SH-SY5Y (cell line): ENCODE data around the gene CCDC24.

Experiments used
- GATA2 ChIP-seq: IDR thresholded peaks from 2 replicates; pipeline ENCODE4 v1.6.1; 2011; ENCODE audit warnings: mild to moderate bottlenecking, low read depth, low read length
- GATA3 ChIP-seq: IDR thresholded peaks from 2 replicates; pipeline ENCODE4 v1.6.1; 2011; ENCODE audit warnings: low read depth, mild to moderate bottlenecking, low read length, moderate library complexity

CCDC24 gene

DNA sequence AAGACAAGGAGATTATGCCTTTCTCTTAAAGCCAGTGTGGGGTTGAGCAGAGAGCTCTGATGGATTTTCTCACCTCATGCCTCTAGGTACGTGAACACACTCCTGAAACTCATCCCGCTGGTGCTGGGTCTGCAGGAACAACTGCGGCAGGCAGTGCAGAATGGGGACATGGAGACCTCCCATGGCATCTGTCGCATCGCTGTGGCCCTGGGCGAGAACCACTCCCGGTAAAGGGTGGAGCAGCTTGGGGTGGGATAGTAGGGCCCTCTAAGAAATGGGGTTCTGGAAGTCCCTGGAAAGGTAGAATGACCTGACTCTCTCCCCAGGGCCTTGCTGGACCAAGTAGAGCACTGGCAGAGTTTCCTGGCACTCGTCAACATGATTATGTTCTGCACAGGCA, 35.2 kb upstream of the CCDC24 start:
- no peak for TF ChIP-seq GATA2
- no peak for TF ChIP-seq GATA3

DNA sequence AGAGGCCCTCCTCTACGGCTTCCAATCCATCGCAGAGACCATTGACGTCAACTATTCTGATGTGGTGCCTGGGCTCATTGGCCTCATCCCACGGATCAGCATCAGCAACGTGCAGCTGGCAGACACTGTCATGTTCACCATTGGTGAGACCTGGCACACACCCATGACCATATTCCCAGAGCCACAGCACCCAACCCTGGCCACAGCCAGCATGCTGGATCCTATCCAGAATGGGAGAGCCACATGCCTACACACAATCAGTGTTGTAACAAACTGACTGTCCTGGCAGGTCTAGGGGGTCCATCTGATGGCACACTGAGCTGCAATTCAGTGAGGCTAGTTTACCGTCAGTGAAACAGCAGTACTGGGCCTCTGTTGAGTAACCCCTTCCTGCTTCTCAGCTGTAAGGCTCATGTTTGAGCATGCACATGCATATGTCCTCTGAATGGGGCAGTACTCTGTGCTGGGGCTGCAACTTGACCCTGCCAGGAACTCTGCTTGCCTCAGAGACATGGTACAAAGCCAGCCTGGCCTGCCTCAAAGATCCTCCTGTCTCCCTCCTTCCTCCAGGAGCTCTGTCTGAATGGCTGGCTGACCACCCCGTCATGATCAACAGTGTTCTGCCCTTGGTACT, 33.9 kb upstream of the CCDC24 start:
- TF ChIP-seq GATA2: no peak
- no peak for TF ChIP-seq GATA3

DNA sequence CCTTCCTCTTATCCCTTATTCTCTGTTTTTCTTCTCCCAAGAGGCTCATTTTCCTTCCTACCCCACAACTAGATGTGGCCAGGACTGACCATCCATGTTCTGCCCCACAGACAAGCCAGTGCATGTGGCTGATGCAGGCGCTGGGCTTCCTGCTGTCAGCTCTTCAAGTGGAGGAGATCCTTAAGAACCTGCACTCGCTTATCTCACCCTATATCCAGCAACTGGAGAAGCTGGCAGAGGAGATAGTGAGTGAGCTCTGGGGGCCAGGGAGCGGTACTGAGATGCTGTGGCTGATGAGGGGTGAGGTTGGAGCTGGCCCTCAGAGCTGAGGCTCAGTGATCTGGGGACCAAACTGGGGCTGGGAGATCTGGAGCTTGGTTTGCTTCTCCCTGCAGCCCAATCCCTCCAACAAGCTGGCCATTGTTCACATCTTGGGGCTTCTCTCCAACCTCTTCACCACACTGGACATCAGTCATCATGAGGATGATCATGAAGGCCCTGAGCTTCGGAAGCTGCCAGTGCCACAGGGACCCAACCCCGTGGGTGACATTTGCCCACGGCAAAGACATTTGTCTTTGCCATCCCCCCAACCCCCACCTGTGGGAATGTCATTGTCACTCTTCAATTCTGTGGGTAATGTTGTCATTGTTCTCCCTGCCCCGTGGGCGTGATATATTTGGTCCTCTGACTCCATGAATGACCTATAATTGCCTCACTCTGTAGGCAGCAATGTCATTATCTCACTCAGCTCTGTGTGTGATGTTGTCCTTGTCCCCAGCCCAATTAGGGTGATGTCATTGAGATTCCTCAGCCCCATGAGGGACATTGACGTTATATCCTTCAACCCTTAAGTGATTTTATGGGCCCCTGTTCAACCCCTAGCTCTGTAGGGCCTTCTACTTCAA, 32.8 kb upstream of the CCDC24 start:
- TF ChIP-seq GATA3 (no peak), GATA2 (no peak)

DNA sequence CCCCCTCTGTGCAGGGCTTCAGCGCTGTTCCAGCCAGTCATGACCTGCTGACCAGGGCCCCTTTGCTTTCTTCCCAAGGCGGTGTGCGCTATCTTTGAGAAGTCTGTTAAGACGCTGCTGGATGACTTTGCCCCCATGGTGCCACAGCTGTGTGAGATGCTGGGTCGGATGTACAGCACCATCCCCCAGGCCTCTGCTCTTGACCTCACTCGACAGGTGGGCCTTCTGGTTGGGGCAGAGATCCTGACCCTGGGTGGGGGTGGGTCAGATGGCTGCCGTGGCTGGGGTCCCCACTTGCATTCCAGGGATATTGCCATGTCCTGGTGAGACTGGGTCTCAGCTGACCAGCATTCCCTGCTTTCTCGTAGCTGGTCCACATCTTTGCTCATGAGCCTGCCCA, 30.6 kb upstream of the CCDC24 start:
- TF ChIP-seq GATA3: no peak
- TF ChIP-seq GATA2: no peak

DNA sequence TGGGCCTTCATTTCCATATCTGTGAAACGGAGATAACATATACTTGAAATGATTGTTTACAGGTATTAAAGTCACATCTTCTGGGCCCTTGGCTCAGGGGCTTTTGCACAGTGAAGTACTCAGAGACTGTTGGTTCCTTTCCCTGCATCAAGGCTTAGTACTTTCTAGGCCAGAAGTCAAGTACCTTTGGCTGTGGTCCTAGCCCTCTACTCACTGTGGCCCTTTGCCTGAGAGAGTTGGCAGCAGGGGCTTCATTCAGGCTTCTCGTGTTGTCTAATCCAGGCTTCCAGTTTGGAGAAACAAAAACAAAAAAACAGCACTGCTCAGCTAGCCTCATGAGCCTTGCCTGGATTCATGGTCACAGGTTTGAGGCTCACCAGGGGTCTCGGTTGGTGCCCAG, 29.7 kb upstream of the CCDC24 start:
- TF ChIP-seq GATA2: no peak
- no peak for TF ChIP-seq GATA3

DNA sequence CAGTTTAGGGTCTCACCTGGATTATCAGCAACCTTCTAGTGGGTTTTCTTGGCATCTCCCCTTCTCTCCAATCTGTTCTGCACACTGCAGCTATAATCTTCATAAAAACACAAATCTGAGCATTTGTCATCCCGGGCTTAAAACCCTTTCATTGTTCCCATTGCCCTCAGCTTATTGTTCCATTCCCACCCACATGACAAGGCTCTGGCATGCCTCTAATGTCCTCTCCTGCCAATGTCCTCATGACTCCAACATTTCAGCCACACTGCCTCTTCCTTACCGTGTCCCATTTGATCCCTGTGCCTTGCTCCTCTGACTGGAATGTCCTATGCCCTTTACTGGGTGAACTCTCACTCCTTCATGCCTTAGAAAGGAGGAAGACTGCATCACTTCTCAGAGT, 29.1 kb upstream of the CCDC24 start:
- TF ChIP-seq GATA3: no peak
- no peak for TF ChIP-seq GATA2

DNA sequence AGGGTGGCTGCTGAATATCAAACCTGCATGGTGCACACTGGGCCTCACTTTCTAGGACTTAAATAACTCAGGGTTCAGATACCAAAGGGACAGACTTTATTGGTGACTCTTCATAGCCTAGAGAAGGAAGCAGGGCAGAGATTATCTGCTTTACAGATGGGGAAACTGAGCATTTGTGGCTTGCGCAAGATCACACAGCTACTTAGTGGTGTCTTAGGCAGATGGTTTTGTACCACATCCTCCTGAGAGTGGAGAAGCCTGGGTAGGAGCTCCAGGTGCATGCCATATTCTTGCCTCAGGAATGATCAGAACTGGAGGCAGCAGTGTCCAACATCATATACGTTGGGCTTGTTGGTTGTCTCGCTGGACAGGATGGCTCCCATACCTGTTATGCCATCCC, 28.4 kb upstream of the CCDC24 start:
- TF ChIP-seq GATA2 (no peak), GATA3 (no peak)

DNA sequence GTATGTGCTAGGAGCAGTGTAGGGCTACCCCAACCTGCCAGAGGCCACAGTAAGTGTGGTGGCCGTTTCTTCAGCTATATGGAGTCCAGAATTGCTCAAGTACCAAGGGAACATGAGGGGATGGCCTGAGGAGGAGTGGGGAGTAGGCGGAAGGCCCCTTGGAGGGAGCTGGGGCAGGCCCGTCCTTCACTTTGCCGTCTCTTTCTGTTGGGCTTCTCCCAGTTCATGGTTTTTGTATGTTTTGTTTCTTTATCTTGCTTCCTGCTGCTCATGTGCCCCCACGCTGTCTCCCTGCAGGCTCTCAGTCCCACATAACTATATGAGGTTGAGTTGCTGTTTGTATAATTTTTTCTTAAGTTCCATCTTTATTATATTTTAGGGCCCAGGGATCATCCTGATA, 27.5 kb upstream of the CCDC24 start:
- TF ChIP-seq GATA2: no peak

DNA sequence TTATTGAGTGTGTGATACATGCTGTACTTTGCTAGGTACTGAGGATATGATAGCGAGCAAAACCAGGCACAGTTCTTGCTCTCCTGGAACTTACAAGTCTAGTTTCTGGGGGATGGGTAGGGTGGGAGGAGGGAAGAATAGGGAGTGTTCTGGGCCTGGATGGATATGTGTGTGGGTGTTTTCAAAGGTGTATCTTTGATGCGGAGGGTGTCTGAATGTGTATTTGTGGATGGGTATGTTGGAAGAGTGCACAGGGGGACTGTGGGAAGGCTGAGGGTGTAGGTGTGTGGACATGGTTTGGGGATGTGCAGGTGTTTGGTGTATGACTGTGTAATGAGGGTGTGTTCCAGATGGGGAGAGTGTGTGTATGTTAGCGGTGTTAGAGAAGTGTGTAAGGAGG, 26.1 kb upstream of the CCDC24 start:
- TF ChIP-seq GATA2: no peak
- TF ChIP-seq GATA3: no peak

DNA sequence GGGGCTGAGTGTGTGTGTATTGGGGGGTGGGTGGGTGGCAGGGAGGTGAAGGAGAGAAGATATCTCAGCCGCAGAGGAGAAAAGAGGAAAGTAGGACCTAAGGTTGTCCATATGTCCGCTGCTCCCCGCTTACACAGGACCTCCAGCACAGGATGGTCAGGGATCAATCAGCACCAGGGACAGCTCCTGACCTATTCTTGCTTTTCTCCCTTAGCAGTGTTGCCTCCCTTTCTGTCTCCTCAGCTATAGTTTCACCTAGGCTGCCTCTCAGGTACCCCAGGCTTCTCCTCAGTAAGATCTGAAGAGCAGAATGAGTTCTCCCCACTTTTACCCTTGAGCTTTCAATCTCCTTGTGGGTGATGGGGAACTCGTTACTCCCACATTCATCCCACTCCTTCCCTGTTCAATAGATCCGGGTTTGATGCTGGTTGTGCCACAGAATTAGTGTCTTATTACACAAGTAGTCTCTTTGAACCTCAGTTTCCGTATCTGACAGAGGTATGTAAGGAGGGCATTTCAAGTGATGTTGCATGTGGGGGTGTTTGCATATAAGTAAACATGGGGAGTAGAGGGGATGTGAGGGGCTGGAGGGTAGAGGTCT, 23.0 kb upstream of the CCDC24 start:
- TF ChIP-seq GATA2 (no peak), GATA3 (no peak)

DNA sequence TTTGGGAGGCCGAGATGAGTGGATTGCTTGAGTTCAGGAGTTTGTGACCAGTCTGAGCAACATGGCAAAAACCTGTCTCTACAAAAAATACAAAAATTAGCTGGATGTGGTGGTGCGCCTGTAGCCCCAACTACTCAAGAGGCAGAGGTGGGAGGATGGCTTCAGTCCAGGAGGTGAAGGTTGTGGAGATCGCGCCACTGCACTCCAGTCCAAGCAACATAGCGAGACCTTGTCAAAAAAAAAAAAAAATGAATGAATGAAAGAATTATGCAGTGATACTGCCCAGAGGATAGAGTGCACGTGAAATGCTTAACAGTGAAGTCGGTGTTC, 22.0 kb upstream of the CCDC24 start:
- TF ChIP-seq GATA2 (no peak), GATA3 (no peak)

DNA sequence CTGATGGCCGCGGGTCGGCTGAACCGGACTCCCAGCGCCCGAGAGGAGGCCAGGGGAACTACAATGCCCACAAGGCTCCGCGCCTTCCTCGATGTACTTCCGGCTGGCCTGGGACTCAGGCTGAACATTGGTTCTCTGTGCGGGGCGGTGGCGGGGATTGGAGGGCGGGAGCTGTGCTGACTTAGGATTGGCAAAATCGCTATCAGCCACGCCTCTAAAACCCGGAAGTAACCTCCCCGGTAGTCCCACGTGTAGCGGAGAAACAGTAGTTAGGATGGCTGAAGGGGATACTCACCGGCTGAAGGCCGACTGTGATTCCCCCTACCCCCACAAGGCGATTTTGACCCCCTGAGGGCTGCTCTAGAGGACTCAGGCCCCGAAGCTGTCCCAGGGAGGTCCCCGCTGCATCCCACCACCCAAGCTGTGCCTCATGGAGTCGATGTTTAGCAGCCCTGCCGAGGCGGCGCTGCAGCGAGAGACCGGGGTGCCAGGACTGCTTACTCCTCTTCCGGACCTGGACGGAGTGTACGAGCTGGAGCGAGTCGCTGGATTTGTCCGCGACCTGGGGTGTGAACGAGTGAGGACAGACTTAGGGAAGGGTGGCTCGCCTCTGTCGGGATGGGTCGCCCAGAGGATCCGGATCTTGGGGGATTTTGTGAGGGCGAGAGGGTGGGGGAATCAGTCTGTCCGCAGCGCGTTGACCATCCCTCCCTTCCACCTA, 21.5 kb upstream of the CCDC24 start, which contains the start of gene DPH2:
Gene DPH2, plus strand, starts transcription at position 265 of the 721 bp plus-strand sequence. Its CDS starts 166 bp downstream, at position 431.
- TF ChIP-seq GATA2 (no peak), GATA3 (no peak)

DNA sequence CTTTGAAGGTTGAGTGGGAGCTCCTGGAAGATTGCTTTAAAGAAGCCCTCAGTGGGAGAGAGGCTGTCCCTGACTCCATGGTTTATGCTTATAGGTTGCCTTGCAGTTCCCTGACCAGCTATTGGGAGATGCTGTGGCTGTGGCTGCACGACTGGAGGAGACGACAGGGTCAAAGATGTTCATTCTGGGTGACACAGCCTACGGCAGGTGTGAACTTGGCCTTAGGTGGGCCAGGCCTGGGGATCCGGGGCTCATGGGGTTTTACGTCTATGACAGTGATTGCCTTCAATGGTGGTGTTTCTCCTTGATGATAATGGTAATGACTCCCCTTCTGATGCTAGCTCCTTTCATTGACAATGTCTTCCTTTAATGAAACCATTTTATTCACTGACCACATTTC, 20.9 kb upstream of the CCDC24 start:
- no peak for TF ChIP-seq GATA3
- TF ChIP-seq GATA2: no peak

DNA sequence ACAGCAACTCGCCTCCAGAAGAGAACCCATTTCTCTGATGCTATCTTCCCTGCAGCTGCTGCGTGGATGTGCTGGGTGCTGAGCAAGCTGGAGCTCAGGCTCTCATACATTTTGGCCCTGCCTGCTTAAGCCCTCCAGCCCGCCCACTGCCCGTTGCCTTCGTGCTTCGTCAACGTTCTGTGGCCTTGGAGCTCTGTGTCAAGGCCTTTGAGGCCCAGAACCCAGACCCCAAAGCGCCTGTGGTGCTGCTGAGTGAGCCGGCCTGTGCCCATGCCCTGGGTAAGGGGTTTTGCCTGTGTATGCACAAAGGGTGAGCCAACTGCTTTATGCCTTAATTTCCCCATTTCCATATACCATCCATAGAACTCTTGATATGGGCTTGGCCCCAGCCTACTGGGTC, 20.5 kb upstream of the CCDC24 start:
- peak; percentile 16; the same call in 1 of the 2 replicates for TF ChIP-seq GATA2
- TF ChIP-seq GATA3: no peak

DNA sequence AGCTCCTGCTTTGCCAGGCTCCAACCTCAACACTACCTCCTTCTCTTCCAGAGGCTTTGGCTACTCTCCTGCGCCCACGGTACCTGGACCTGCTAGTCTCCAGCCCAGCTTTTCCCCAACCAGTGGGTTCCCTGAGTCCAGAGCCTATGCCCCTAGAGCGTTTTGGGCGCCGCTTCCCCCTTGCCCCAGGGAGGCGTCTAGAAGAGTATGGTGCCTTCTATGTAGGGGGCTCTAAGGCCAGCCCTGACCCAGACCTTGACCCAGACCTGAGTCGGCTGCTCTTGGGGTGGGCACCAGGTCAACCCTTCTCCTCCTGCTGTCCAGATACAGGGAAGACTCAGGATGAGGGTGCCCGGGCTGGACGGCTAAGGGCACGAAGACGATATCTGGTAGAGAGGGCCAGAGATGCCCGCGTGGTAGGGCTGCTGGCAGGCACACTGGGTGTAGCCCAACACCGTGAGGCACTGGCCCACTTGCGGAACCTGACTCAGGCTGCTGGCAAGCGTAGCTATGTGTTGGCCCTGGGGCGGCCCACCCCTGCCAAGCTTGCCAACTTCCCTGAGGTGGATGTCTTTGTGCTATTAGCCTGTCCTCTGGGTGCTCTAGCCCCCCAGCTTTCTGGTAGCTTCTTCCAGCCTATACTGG, 19.9 kb upstream of the CCDC24 start:
- TF ChIP-seq GATA3 (no peak), GATA2 (no peak)
